GM18951 (cell line): ENCODE measurements around the gene RBMS2.

Source experiments
- POLR2A ChIP-seq: IDR thresholded peaks from 4 replicates; pipeline ENCODE4 v1.6.1; 2011; ENCODE audit warnings: mild to moderate bottlenecking; ENCODE audit not compliant: insufficient read length, insufficient read depth; ENCODE audit errors: extremely low read depth
- in situ Hi-C: fragments of 300-500 bp; cut with MboI; formaldehyde crosslinking; loops from one replicate; pipeline ENCODE4 v1.12.0; 2022; ENCODE audit warnings: low sequenced_read_pairs, mixed read lengths, inconsistent platforms; ENCODE audit not compliant: unreplicated experiment

The RBMS2 gene

DNA sequence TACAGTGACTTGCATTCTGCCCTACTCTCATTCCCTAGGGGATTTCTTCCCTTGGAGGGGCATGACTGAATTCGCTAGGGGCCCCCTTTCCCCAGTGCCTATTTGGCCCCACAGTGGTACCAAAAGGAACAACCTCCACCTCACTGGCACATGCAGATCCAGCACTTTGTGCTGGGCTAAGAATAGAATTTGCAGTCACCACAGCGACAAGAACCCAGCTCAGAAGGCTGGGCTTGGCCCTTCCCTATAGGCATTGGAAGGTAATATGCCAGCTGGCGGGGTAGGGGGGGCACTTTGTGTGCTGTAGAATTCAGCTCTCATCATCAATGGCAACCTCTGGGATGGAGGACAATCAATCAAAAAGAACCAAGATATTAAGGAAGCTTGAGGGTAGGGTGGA lies 94.6 kb downstream of the RBMS2 start:
- TF ChIP-seq POLR2A = no peak
- in situ Hi-C loops = no loop called here

DNA sequence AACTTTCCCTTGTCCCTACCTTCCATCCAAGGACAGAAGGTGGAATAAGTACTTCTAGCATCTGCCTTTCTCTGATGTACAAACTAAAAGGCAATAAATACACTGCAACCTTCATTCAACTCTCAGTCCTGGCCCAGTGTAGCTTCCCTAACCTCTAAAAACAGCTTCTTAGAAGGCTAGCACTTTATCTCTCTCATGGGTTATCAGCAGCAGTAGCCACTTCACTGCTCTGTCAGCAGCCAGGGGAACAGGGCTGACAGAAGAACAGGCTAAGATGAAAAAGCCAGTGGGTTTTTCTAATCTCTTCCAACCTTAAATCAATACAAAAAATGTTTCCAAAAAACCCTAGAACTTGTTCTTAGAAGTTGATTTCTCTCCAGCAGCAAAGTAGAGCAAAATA lies 95.3 kb downstream of the RBMS2 start:
- TF ChIP-seq POLR2A = no peak
- in situ Hi-C loops = no loop called here

DNA sequence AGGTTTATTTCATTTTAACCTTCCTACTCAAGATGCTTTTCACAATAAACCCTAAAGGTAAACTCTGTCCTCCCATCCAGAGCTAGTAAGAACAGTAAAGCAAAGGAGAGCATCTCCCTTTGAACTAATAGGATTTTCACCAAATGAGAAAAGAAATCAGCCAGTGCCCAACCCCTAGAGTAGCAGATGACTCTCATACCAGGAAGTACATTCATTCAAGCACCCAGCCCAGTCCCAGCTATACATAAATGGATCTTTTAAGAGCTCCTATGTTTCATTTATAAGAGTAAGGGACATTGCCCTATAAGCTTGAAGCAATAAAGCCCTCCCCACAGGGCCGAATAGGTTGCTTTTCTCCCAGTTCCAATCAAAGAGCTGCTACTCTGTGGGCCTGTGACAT lies 100.9 kb downstream of the RBMS2 start:
- TF ChIP-seq POLR2A = no peak
- in situ Hi-C loops = no loop called here

DNA sequence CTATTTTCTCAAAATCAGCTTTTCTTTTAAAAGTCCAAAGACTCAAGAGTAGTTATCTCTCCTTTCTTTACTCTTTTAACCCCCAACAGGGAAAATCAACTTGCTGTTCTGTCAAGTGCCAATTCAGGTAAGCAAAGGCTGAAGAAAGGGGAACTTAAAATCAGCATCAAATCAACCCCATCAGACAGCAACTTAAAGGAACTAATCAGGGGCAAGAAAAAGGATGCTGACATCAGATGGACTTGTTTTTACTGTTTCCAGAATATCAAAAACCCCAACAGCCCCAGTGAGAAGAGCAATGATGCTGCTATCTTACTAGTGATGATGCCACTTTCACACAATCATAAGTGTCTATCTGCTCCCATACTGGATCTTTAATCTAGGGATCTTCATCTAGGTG lies 105.1 kb downstream of the RBMS2 start:
- in situ Hi-C loops = no loop called here

DNA sequence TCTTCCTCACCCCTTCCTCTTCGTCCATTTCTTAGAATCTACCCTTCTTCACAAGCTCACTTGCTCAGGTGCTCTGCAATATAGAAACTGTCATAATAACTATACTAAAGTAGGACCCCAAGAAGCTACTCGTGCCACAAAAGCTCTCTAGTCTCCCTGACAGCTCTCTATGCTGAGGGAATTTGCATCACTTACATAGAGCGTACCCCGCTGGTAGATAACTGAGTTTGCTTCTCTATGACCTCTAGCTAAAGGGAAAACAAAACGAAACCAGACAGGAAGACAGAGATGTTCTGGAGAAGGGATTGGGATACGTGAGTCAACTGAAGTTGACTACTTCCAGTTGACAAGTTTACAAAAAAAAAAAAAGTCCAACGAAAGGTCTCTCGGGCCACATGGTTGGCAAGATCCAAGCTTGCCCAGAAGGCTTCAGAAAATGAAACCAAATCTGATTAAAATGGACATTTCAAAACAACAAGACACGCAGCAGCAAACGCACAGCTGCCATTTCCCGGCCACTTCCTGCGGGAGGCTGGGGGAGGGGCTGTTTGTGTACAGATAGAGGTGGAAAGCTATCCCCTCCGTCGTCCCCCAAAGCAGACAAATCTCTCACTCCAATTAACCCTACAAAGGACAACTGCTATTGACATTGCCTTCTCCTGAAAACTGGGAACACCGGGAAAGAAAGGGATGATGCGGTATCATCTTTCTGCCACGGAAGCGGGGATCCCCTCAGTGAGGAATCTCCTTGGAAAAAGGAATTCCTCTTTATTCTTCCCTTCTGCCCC lies 107.2 kb downstream of the RBMS2 start:
- TF ChIP-seq POLR2A = peak; percentile 19
- in situ Hi-C loops = no loop called here

More for the DNA sequence above, 105.1 kb downstream of the RBMS2 start:
- no peak for TF ChIP-seq POLR2A

DNA sequence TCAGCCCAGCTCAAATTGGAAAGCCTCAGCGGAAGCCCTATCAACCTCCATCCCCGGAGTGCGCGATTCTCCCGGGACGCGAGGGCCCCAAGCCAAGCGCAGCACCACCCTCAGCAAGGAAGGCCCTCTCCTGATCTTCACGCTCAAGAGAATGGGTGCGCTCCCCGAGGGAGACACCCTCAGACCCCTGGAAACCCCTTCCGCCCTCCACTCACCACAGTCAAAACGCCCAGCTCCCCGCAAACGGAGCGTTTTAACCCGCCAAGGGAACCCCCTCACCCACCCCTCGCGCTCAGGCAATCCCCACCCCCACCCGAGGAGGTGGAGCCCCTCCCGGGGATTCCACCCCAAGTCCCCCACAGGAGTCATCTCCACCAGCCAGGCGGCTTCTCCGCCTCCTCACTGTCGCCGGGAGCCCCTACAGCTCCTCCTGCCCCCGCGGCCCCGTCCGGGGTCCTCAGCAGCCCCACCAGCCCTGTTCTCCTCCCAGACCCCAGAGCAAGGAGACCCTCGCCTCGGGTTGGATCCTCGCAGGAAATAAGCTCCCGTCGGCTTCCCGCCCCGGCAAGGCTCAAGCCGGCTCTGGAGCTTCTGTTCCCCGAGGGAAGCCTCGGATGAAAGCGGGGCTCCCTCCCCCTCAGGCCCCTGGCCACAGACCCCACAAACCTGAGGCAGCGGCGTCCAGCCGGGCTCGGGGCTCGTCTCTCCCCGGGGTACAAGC lies 108.0 kb downstream of the RBMS2 start:
- no peak for TF ChIP-seq POLR2A
- in situ Hi-C loops = no loop called here

DNA sequence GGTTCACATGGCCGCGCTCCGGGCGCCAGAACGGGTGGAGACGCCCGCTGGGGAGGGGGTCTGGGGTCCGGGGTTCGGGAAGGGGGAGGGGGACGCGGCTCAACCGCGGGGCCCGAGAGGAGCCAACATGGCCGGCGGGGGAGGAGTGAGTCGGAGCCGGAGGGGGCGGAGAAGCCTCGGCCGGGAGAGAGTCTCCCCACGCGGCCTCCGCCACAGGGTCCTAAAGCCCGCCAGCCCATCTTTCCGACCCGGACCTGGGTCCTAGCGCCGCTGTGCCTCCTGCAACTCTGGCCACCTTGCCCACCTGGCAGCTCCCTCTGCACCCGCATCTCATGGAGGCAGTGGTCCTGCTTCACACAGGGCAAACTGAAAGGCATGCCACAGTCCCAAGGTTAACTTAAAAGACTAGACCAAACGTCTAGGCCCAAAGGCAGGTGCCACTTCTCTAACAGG lies 108.6 kb downstream of the RBMS2 start, which contains the start of gene BAZ2A:
BAZ2A (minus strand) TSS at position 147 of the 453 bp plus-strand sequence. CDS start 12,796 bp downstream, outside the sequence.
- no peak for TF ChIP-seq POLR2A
- in situ Hi-C loops = no loop called here

DNA sequence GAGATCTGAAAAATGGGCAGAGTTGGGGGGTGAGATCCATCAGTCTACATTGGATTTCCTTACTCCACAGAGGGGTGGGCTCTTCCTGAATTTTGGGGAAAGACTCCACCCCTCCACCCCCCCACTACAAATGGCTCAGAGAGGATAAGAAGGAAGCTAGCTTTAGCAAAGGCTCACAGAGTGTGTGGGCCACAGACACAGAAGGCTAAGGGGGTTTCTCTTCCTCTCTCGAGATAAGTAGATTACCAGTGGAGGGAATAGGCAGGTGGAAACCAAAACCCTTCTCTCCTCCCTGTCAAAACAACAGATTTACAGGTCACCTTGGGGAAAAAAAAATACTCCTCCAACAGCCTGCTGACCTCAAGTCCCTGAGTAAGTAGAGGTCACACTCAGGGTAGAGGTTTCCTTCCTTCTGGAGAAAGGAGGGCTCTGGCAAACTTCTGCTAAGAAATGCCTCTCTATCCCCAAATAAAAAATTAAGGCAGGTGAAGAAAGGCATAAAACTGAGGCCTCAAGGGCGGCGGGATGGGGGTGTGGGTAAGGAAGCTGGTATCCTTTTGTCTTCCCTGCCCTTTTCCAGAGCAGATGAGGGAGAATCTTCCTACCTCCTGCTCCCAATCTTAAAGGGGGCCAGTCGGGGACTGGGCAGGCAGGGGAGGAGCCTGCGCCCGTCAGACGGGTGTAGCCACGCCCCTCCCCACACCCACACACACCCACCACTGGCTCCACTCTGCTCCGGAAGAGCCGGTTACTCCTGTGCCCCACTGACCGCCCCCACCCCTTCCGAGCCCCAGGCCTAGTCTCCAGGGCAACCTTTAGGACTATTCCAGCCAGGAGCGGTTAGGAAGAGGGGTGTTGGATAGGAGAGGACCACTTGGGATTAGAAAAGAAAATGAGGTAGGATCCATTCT lies 110.4 kb downstream of the RBMS2 start:
- in situ Hi-C loops = no loop called here
- TF ChIP-seq POLR2A = peak; percentile 31

DNA sequence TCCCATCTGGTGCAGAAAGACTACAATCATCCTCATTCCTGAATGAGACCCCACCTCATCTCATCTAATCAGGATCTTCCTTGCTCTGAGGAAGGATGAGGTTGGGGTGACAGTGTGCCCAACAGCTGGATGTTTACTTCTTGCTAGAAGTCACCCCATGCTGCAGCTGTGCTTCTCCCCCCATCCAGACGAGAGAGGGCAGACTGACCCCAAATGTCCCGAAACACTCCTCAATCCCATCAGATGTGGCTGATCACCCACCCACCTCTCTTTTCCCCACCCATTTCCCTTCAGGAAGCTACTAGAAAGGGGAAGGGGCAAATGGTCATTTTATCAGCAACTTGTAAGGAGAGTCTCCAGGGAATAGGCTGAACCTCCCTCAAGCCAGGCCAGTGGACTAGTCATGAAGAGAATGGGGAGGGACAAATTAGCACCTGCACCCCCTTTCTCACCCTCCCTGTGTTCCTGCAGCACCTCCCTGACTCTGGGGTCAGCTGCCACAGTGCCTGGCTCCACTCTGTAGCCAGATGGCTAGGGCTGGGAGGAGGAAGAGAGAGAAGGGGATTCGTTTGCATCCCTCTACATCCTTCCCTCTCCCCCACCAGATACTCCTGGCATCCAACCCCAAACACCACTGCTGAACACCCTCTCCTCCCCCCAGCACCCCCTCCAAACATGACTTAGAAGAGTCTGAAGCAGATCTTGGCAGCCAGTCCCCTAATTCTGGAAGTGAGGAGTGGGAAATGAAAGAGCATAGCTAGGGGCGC lies 111.3 kb downstream of the RBMS2 start:
- in situ Hi-C loops = no loop called here
- TF ChIP-seq POLR2A = no peak

DNA sequence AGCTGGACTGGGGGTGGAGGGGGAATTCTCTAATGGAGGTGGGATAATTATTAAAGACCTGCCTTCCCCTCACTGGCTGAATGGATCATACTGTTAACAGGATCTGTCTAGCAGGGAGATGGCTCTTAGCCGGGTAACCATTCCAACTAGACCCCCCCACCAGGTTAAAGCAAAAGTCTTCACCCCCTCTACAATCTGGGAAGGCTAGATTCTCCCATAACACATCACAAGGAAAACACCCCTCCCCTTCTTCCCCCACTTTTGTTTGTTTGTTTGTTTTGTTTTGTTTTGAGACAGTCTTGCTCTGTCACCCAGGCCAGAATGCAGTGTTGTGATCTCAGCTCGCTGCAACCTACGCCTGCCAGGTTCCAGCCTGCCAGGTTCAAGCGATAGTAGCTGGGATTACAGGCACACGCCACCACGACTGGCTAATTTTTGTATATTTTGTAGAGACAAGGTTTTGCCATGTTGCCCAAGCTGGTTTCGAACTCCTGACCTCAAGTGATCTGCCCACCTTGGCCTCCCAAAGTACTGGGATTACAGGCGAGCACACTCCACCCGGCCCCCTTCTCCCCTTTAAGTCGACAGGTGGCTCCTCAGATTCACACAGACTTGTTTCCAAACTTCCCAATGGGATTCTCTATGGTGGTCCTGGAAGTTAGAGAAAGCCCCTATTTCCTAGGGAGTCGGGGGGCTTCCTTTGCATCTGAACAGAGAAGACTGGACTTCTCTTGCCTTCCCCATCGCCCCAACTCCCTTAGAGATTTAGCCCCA lies 112.0 kb downstream of the RBMS2 start:
- in situ Hi-C loops = no loop called here

DNA sequence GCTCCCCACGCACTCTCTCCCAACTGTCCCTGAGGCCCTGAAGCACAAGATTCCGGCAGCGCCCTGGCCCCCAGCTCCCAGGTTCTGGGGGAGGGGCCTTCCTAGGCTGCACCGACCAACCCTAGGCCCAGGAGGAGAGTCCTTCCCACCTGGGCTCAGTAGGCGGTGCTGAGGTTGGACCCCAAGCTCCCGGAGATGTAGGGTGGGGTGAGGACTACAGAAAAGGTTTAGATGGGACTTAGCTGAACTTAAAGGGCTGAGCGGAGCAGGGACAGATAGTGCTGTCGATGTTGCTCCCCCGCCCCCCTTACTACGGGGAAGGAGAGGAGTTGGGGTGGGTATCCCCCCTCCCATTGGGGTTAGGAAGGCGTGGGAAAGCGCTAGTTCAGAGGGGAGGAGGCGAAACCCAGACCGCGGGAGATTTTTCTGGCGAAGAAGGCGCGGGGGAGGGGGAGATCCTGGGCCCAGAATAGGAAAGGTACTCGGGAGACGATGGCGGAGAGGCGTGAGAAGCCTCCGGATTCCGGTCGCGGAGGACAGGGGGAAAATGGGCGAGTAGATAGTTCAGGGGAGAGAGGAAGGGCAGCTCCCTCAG lies 112.7 kb downstream of the RBMS2 start:
- in situ Hi-C loops = no loop called here
- TF ChIP-seq POLR2A = peak; percentile 30

More for the DNA sequence above, 112.0 kb downstream of the RBMS2 start:
- TF ChIP-seq POLR2A = no peak
